NCI-H2107 (cell line): Measurements from ENCODE around the gene SEC14L1.
A peak's percentile ranks its signal among the peaks of the same experiment; 100 is the strongest.

Experiments
- DNase-seq: peaks from one replicate; lab custom pipeline; 2025; lab: John Stamatoyannopoulos, UW

The SEC14L1 gene

DNA sequence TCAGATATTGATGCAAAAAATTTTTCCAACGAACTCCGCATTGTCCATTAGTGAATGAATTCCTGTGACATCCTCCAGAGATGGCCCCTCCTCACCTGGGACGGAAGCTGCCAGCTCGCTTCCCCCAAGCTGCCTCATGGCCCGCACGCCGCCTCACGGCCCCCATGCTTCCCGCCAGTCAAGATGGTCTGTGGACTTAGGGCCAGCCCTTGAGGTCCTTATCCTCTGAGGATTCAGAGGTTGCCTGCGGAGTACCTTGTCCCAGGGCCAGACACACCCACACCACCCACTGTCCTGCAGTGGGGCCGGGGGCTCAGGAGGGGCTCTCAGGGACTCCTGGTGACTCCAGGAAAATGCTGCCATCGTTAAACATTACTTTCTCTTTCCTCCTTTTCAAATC is 73.6 kb downstream of the SEC14L1 start:
- DNase-seq: no peak

DNA sequence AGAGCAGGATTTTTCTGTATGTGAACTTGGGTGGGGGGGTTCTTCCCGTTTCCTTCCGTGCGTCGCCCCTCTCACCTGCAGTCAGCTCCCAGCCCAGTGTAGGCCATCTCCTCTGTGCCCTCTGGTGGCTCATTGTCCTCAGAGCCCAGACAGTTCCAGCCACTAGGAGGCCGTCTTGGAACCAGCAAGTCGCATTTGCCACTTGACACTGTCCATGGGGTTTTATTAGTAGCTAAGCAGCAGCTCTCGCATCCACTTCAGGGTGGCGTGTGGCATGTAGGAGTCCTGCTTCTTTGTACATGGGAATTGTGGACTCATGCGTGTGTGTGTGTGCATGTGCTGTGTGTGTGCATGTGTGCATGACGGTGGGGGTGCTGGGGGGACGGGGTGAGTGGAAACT is 74.0 kb downstream of the SEC14L1 start:
- DNase-seq: no peak

DNA sequence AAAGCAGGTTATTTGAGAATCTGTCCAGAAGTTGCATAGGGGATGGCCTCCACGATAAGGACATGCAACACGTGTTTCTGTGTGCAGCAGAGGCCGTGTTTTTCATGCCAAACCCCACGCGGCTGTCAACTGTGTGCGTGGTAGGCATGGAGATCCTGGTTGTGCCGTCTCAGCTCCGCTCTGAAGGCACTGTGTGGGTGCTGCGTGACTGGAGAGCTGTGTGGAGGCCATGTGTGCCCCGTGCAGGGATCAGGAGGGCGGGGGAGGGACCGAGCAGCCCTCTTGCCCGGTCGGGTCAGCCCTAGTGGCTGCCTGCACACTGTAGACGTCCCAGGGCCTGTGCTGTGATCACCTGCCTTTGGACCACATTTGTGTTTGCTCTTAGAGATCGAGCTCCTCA is 74.5 kb downstream of the SEC14L1 start:
- DNase-seq: no peak

DNA sequence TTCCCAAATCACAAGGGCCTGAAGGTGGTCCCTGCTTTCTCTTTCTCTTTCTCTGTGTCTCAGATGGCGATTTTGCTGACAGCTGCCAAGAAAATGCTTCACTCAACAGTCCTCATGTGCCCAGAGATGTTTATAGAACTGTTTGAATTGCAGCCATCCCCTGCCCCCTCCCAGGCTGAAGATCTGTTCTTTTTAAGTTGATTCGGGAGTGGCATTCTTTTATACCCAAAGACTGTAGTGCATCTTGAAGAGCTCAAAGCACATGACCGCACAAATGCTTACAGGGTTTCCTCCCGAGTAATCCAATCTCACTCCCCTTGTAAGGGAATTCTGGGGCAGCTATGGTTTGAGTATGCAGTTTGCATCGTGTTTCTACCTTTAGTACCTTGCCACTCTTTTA is 75.7 kb downstream of the SEC14L1 start:
- no peak for DNase-seq

DNA sequence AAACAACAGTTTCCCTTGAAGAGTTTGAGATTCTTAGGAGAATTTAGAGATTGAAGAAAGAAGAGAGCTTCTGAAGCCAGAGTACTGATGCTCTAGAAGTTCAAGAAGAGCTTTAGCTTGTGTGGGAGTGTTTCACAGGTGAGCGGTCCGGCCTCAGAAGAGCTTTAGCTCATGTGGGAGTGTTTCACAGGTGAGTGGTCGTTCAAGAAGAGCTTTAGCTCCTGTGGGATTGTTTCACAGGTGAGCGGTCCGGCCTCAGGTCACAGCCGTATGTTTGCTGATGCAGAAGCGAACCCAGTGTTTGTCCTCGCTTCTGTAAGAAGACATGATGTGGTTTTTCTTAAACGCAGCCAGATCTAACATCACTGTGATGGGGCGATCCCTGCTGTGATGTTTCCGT is 76.4 kb downstream of the SEC14L1 start:
- DNase-seq: no peak

DNA sequence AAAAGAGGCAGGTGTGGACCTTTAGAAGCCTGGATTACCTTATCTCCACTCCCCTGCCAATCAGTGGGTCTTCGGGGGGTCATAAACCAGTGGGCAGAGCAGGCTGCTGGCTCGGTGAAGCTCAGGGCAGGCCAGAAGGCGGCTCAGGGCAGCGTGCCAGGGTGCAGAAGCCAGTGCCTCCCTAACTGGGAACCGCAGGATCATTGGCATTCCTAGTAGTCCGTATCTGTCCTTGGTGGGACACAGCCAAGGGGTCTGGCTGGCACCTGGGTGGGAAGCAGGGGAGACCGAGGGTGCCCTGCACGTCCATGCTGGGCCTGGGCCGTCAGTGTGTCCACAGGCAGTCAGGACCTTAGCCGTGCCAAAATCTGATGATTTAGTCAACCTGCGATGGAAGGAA is 76.8 kb downstream of the SEC14L1 start:
- DNase-seq: no peak

DNA sequence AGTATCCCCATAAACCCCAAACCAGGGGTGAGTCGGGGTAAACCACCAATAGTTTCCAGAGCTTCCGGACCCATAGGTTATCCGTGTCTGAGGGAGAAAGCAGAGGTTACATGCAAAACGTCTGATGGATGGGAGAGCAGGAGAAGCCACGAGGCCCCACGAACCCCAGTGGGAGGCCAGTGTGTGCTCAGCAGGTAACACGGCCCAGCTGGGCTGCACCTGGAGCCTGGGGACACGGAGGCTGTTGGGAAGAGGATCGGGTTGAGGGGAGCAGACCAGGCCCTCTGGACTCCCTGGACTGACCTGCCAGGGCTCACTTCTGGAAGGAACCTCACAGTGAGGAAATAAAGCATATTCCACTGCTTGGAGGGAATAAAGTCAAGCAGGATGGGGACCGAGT is 78.1 kb downstream of the SEC14L1 start:
- DNase-seq: no peak

DNA sequence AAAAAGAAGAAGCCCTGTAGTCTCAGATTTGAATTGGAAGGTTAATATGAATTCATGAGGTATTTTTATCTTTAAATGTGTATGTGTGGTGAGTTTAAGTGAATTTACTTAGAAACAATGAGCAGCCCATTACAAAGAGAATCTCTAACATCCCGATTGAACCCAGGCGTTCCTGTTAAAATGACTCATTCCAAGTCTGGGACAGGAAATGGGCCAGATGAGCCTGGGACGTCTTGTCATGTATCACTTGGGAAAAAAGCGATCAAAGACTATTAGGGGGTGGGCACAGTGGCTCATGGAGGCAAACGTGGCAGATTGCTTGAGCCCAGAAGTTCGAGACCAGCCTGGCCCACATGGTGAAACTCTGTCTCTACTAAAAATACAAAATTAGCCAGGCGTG is 81.6 kb downstream of the SEC14L1 start:
- no peak for DNase-seq

DNA sequence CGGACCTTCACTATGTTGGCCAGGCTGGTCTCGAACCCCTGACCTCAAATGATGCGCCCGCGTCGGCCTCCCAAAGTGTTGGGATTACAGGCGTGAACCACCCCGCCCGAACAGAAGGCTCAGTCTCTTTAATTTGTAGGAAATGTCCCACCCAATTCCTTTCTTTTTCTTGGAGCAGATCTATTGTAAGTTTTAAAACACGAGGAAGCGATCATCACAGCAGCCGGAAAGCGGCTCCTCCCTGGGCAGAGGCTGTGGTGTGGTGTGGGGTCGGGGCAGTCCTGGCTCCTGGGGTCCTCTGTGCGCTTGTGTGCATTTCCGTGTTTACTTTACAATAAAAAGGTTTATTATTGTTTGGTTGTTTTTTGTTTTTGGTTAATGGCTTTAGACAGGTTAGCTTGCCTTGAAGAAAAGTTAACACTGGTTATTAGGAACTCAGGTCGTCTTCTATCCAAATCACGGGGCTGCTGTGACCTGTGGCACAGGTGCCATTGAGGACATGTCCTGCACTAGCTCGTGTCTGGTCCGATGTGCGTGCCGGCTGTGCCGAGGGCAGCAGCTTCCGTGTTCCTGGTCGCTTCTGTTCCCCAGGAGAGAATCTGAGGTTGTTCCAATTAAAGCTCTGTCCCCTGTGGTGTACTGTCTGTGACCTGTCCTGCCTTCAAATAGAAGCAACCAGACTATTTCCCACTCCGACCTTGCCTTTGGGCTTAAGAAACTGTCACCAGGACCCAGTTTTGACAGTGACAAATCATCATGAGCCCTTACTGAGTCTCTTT is 83.1 kb downstream of the SEC14L1 start:
- DNase-seq: no peak

DNA sequence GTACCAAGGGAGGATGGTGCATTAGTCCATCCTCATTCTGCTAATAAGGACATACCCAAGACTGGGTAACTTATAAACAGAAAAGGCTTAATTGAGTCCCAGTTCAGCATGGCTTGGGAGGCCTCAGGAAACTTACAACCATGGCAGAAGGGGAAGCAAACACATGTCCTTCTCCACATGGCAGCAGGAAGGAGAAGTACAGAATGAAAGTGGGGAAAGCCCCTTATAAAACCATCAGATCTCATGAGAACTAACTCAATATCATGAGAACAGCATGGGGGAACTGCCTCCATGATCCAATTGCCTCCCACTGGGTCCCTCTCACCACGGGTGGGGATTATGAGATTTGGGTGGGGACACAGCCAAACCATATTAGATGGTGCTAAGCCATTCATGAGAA is 84.5 kb downstream of the SEC14L1 start:
- DNase-seq: no peak

DNA sequence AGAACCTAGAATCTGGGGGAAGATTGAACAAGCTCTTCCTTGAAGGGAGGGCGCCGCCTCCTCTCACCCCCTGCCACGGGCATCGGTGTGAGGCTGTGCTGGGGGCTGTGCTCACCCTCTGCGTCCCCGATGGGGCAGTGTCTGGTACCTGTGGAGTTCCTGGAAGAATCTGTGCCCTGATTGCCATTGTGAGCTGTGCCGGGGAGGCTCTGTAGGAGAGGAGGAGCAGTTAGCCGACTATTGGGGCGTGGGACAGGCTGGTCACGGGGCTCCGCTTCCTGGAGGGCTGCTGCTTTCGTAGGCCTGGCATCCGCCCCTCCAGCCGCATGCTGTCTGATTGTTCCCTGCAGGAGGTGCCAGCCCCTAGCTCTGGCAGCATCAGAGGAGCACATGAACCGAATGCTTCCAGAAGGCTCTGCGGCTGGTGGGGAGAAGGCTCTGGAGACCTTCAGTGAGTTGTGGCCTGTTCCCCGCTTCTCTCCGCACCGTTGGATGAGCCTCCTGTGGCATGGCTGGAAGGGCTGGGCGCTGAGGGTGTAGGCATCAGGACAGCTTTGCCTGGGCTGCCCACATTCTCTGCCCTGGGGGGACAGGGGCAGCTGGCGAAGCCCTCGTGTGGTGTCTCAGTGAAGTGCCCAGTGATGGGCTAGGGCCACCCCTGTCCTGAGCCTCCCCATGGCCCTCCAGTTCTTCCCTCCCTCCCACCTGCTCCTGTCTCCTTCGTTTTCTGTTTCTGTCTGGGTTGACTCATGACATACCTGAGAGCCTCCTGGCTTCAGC is 86.9 kb downstream of the SEC14L1 start:
- DNase-seq: no peak

DNA sequence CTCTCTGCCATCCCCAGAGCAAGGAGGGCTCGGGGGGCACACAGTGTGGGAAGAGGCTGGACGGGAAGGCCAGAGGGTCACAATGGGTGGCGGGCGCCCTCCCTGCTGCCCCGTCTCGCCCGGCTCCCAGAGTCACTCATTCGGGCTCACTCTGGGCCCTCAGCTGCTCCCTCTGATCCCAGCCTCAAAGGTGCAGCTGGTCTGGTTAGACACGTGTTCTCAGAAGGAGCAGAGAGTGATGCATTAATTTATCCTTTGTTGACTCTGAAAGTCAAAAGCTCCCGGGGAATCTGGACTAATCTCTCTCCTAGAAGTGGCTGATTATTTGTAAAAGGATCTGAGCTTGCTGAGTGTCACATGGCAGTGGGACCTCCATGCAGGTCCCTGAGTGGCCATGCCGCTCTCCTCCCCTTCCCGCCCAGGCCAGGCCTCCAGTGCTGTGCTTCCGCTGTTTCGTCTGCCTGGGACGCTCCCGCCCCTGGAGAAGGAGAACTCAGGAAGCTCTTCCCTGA is 87.5 kb downstream of the SEC14L1 start:
- DNase-seq: peak; percentile 61

DNA sequence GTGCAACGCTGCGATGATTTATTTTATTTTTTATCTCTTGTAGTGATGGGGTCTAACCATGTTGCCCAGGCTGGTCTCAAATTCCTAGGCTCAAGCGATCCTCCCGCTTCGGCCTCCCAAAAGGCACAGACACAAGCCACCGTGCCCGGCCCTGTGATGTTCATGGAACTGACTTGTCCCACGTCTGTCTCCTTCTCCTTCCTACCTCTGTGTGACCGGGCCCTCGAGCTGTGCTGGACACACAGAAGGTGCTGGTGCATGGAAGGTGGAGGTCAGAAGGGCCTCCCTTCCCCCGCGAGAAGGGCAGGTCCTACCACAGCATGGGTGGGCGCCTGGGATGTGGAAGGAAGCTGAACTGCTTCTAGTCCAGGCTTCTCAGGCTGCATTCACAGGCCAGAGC is 88.0 kb downstream of the SEC14L1 start:
- DNase-seq: no peak

DNA sequence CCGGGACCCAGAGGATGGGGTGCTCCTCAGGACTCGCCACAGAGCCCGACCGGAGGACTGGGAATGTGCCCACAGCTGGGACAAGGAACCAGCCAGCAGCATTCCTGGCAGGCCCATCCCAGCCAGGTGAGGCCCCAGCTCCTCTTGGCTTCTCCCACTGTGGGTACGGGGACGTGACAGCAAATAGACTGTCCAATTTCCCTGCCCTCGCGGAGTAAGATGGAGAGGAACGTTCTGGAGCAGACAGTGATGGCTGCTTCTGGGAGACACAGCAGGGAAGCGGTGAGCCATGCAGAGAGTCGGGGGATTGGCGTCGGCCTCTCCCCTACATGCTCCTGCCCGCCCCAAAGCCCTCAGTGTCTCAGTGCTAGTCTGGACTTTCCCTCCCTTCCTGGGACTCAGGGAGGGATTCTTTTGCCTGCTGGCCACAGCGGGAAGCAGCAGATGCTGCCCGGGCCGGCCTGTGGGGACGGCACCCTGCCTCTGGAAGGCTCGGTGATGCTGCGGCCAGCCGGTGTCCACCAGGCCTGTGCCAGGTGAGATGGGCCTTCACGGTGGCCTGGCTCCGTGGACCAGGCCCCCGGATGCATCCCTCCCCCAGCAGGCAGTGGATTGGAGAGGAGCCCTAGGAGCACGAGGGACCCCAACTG is 89.1 kb downstream of the SEC14L1 start:
- no peak for DNase-seq

DNA sequence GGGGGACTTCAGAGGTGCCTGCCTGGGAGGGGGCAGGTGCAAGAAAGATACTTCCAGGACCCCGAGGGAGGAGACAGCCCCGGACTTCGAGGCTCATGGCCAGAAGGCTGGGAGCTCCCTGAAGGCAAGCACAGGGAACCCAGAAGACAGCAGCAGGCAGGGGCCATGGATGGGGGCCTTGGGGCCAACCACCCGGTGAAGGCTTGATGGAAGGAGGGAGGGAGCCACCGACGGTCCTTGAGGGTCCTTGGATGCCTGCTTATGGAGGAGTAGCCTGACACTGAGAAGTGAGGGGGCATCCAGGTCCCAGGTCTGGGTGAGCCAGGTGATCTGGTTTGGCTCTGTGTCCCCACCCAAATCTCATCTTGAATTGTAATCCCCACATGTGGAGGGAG is 89.7 kb downstream of the SEC14L1 start:
- DNase-seq: no peak

DNA sequence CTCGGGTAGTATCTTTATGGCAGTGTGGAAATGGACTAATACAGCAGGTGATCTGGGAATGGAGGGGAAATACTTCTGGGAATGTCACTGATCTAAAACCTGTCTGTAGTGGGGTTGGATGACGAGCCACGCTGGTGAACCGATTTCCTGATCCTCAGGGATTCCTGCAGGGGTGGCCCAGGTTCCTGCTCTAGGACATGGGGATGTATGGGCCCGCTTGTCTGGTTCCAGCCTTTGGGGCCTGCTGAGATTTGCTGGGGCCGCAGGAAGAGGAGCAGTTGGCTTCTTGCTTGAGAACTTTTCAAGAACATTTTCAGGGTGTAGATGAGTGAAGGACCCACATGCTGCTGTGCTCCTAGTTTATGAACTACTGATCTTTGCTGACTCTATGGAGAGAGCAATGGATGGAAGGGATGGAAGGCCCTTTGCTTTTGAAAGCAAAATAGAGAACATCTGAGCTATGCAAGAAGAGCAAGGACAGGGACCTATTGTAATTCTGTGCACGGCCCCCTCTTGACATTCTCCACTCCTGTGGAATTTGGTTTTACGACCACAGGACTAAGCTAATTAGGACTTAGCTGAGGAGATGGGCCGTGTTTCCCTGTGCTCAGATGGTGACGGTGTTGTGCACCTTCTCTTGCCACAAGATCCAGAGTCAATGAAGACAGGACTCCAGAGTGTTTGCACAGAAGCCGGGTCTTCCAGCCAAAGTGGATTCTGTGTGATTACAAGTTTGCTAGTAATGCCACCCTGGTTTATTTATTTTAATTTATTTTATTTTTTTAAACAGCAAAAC is 90.5 kb downstream of the SEC14L1 start:
- DNase-seq: no peak

DNA sequence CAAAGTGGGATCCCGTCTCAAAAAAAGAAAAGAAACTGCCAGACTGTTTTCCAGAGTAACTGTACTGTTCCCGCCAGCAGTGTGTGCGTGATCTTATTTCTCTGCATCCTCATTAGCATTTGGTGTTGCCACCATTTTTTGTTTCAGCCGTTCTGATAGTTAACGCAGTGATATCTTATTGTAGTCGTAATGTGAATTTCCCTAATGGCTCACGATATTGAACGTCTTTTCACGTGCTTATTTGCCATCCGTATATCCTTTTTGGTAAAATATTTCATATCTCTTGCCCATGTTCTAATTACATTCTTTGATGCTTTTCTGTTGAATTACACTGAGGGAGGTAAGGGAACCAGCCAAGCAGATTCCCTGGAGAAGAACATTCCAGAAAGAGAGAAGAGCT is 92.4 kb downstream of the SEC14L1 start:
- no peak for DNase-seq

DNA sequence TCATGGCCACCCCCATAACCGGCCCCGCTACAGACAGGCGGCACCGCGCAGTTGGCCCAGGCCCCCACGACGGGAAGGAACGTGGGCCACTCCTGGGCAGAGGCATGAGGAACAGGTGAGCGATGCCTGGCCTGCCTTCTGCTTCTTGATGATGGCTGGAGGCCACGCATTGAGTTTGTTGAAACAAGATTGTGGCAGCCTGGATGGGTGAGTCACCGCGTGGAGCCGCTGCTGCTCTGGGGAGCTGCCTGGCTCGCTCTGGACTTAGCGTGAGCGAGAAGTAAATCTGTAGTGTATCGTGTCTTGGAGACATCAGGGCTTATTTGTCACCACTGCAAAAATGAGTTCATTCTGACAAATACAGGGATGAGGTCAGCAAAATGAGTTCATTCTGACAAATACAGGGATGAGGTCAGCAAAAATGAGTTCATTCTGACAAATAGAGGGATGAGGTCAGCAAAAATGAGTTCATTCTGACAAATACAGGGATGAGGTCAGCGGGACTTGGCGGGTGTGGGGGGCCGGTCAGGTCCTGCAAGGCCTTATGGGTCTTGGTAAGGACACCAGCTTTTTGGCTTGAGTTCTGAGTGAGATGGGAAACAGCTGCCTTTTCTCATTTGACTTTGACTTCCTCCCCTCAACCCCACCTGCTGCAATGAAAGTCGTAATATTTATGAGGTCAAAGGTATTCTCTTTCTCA is 93.0 kb downstream of the SEC14L1 start:
- no peak for DNase-seq

DNA sequence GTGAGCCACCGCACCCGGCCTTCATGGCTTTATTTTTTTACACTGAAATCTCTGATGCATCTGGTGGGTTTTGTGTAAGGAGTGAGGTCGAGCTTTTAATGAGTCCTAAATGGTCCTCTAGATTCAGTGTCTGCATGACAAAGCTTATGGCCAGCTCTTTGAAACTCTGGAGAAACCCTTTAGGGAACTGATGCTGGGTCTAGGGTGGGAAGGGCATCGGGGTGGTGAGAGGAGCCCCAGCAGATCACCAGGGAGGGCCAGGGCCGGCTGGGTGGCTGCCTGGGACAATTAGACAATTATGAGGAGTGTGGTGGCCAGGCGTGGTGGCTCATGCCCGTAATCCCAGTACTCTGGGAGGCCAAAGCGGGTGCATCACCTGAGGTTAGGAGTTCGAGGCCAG is 93.9 kb downstream of the SEC14L1 start:
- DNase-seq: no peak

DNA sequence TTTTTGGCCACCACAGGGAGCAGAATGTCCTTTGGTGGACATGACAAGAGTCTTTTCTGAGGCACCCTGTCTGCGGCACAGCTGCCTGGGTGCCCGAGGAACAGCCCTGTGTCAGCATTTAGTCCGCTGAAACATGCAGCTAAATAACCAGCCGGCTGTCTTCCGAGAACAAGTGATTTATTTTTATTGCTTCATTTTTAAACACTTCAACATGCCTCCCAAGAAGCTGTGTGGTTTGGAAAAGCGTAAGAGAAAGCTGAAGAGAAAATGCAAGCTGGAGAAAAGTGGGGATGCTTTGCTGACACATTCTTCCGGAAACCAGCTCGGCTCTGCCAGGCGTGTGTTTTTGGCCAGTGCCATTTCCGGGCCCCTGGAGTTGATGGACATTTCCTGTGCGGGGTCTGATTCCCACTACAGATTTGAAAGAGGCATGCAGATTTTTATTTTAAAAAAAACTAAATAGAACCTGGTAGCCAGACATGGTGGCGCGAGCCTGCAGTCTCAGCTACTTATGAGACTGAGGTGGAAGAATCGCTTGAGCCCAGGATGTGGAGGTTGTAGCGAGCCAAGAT is 94.7 kb downstream of the SEC14L1 start:
- DNase-seq: no peak
